Lung (tissue), 12 donors: ENCODE data around the gene CHRND. TPM values are rescaled to one million over a fixed set of nuclear protein-coding genes. Genes with fewer than 3 reads are reported as not detected.

Source experiments
- ATAC-seq: fragments of 200-7000 bp; cut with Tn5 transposase; one replicate; pipeline ENCODE4 v1.9.1; 2020; ENCODE audit warnings: moderate number of reproducible peaks; ENCODE audit not compliant: insufficient read depth, low FRiP score
- DNase-seq, 3 donors: peaks; one replicate each; pipeline ENCODE4 v3.0.0-alpha.2; 2013 to 2017
- H3K27ac ChIP-seq, 2 donors: one replicate each; pipeline ENCODE4 v1.5.1; 2013; ENCODE audit warnings: mild to moderate bottlenecking in 2 of 2, moderate library complexity in 2 of 2, control low read depth in 1 of 2, inconsistent platforms in 1 of 2, low read depth in 1 of 2, low read length in 1 of 2
- H3K27me3 ChIP-seq, 3 donors: one replicate each; pipeline ENCODE4 v1.5.1; 2013; ENCODE audit warnings: low read length in 2 of 3; ENCODE audit not compliant: control insufficient read depth in 3 of 3, insufficient read depth in 3 of 3
- H3K36me3 ChIP-seq, 4 donors: one replicate each; pipeline ENCODE4 v1.5.1; 2013; ENCODE audit warnings: low read length in 4 of 4, mild to moderate bottlenecking in 1 of 4, moderate library complexity in 1 of 4; ENCODE audit not compliant: control insufficient read depth in 4 of 4, insufficient read depth in 4 of 4
- H3K4me1 ChIP-seq, 5 donors: one replicate each; pipeline ENCODE4 v1.5.1; 2013; ENCODE audit warnings: low read length in 5 of 5, mild to moderate bottlenecking in 2 of 5, moderate library complexity in 1 of 5; ENCODE audit not compliant: control insufficient read depth in 5 of 5, insufficient read depth in 5 of 5
- H3K4me3 ChIP-seq: one replicate; pipeline ENCODE4 v1.5.1; 2013; ENCODE audit warnings: mild to moderate bottlenecking, control low read depth, moderate library complexity
- H3K9ac ChIP-seq, 2 donors: one replicate each; pipeline ENCODE4 v1.5.1; 2013; ENCODE audit warnings: low read length in 2 of 2, control low read depth in 1 of 2; ENCODE audit not compliant: insufficient read depth in 1 of 2
- H3K9me3 ChIP-seq, 4 donors: one replicate each; pipeline ENCODE4 v1.5.1; 2013; ENCODE audit warnings: low read length in 3 of 4, mild to moderate bottlenecking in 1 of 4, moderate library complexity in 1 of 4; ENCODE audit not compliant: control insufficient read depth in 4 of 4, insufficient read depth in 3 of 4
- WGBS, 2 donors: extraction: QIAGEN DNeasy Blood & Tissue Kit; methylation state at CpG; one replicate each; pipeline ENCODE4 v1.1.7; 2013; 5-methylcytosine and 5-hydroxymethylcytosine counted together
- polyA plus RNA-seq, 2 donors: library from polyadenylated mRNA; stranded (reverse); fragments of 200-250 nt; gene quantifications; one replicate each; pipeline ENCODE4 v1.2.1, GENCODE V29; 2013
- total RNA-seq, 2 donors: library from RNA; depleted of rRNA in 1 of 2; stranded (reverse); fragments of >200 nt in 1 of 2; gene quantifications; one replicate each; pipeline ENCODE4 v1.2.1, GENCODE V29; 2014 to 2021
- TF ChIP-seq, protein P1 (sequence below): IDR thresholded peaks from 2 replicates; pipeline ENCODE4 v1.5.1; 2012; ENCODE audit warnings: mild to moderate bottlenecking; ENCODE audit errors: control extremely low read depth, extremely low read depth
- donor health status: control.
- donor health status: control.
- donor health status: Bipolar disorder and iron deficiency.
- donor health status: healthy.
- donor health status: DM: yes; HTN: yes; CAD: no.

Gene CHRND
- total and polyA plus RNA-seq, 4 donors: not detected

DNA sequence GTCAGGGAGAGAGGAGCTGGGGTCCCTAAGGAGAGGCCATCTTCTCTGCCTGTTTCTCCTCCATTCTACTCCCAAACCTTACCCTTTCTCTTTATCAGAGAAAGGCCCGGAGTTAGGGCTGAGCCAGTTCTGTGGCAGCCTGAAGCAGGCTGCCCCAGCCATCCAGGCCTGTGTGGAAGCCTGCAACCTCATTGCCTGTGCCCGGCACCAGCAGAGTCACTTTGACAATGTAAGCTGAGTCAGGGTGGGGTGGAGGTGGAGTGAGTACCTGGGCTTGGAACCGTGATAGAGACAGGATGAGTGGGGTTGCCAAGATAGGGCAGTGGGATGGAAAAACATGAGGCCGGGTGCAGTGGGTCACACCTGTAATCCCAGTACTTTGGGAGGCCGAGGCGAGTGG lies 18.7 kb downstream of the CHRND start:
- Histone ChIP-seq H3K27me3 (no peaks in the 10 kb centered on the region), H3K27ac (no peak overlapping the region), H3K36me3 (peaks cover 0 to 20% (median 10%) of the 10 kb centered on the region in 4 donors), H3K4me3 (no peak overlapping the region), H3K4me1 (peaks cover 0 to 4% (median 2%) of the 10 kb centered on the region in 5 donors), H3K9me3 (peaks cover 0 to 13% (median 1%) of the 10 kb centered on the region in 4 donors), H3K9ac (no peak overlapping the region)
- WGBS, 2 donors: 93 to 94% methylated on average over 6 of the region's 6 CpGs
- no peak for ATAC-seq
- TF ChIP-seq, protein P1, sequence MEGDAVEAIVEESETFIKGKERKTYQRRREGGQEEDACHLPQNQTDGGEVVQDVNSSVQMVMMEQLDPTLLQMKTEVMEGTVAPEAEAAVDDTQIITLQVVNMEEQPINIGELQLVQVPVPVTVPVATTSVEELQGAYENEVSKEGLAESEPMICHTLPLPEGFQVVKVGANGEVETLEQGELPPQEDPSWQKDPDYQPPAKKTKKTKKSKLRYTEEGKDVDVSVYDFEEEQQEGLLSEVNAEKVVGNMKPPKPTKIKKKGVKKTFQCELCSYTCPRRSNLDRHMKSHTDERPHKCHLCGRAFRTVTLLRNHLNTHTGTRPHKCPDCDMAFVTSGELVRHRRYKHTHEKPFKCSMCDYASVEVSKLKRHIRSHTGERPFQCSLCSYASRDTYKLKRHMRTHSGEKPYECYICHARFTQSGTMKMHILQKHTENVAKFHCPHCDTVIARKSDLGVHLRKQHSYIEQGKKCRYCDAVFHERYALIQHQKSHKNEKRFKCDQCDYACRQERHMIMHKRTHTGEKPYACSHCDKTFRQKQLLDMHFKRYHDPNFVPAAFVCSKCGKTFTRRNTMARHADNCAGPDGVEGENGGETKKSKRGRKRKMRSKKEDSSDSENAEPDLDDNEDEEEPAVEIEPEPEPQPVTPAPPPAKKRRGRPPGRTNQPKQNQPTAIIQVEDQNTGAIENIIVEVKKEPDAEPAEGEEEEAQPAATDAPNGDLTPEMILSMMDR: no peak
- DNase-seq: no peak

DNA sequence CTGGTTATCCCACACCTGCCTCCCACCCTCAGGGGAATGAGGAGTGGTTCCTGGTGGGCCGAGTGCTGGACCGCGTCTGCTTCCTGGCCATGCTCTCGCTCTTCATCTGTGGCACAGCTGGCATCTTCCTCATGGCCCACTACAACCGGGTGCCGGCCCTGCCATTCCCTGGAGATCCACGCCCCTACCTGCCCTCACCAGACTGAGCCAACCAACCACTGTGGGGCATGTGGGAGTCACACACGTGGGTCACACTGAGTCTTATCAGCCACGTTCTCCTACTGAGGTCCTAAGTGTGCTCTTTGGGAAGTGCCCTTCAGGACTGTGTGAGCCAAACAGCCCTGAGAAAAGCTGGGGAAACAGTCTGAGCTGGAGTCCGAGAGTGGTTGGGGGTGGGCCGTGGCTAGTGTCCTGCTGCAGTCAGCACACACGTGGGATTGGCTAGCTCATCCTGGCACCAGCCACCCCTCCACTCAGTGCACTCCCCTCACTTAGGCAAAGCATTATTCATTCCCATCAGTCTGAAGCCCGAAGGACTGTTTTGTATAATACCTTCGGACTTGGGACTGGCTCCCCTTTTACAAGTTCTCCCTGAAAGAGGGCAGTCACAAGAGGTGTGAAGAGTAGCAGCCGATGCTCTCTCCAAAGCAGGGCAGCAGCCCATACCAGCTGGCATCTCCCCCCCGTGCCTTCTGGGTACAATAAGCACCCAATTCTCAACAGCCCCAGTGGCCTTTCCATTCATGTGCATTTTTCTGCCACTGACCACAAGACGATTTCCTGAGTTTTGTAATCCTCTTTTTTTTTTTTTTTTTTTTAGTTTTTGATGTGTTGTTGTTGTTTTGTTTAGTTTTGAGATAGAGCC lies 19.8 kb downstream of the CHRND start:
- H3K9ac ChIP-seq: no peak overlapping the region
- 74 to 88% methylated on average over 17 of the region's 17 CpGs for WGBS, 2 donors
- no peak for ATAC-seq

DNA sequence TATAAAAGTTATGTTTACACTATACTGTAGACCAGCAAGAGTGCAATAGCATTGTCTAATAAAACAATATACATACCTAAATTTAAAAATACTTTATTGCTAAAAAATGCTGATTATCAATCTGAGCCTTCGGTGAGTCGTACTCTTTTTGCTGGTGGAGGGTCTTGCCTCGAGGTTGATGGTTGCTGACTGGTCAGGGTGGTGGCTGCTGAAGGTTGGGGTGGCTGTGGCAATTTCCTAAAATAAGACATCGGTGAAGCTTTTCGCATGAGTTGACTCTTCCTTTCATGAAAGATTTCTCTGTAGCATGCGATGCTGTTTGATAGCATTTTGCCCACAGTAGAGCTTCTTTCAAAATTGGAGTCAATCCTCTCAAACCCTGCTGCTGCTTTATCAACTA lies 22.0 kb downstream of the CHRND start:
- DNase-seq (no peak), ATAC-seq (no peak)
- peaks cover 6 to 16% (median 9%) of the 10 kb centered on the region in 5 donors for H3K4me1 ChIP-seq
- WGBS, 2 donors: 96 to 97% methylated on average over 6 of the region's 6 CpGs
- H3K27ac ChIP-seq: no peak overlapping the region
- TF ChIP-seq, protein P1: no peak
- no peaks in the 10 kb centered on the region for H3K27me3 ChIP-seq
- peaks cover 0 to 20% (median 11%) of the 10 kb centered on the region in 4 donors for H3K36me3 ChIP-seq
- H3K4me3 ChIP-seq: no peak overlapping the region
- no peak overlapping the region for H3K9ac ChIP-seq
- peaks cover 0 to 13% (median 1%) of the 10 kb centered on the region in 4 donors for H3K9me3 ChIP-seq

More for the DNA sequence above, 19.8 kb downstream of the CHRND start:
- peaks cover 0 to 13% (median 1%) of the 10 kb centered on the region in 4 donors for H3K9me3 ChIP-seq
- no peak overlapping the region for H3K27ac ChIP-seq
- H3K36me3 ChIP-seq: peaks cover 0 to 20% (median 10%) of the 10 kb centered on the region in 4 donors
- TF ChIP-seq, protein P1: no peak
- no peak overlapping the region for H3K4me3 ChIP-seq
- DNase-seq: no peak
- H3K27me3 ChIP-seq: no peaks in the 10 kb centered on the region
- peaks cover 0 to 4% (median 3%) of the 10 kb centered on the region in 5 donors for H3K4me1 ChIP-seq
